ENCODE measurements around the gene MYLK4.

Gene MYLK4

DNA sequence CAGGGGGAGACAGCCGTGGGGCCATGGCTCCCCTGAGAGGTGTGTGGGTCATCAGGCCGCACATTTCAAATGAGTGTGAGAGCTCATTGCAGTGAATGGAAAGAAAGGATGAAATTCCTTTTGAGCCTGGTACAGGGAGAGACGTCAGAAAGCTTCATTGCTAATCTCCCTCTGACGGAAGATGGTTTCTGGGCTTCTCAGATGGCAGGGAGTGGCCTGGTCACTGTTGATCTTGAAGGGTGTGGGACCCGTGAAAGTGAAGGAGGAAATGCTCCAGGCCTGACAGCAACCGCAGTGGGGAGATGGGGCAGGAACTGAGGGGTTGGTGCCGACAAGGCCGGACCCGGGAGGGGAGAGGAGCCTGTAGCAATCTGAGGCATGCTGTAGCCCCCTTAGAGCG is 127.4 kb downstream of the MYLK4 start:
- no peaks in the 10 kb centered on the region for H3K36me3 Mint-ChIP-seq (ENCODE audit: low read depth)
- peak overlapping the region in 1 of 3 experiments; percentile 34 for H3K27ac Mint-ChIP-seq
- H3K27me3 Mint-ChIP-seq (ENCODE audit: low read depth): peaks cover 18% of the 10 kb centered on the region
- H3K4me1 Mint-ChIP-seq: peaks cover 29% of the 10 kb centered on the region
- TF ChIP-seq, protein P1, sequence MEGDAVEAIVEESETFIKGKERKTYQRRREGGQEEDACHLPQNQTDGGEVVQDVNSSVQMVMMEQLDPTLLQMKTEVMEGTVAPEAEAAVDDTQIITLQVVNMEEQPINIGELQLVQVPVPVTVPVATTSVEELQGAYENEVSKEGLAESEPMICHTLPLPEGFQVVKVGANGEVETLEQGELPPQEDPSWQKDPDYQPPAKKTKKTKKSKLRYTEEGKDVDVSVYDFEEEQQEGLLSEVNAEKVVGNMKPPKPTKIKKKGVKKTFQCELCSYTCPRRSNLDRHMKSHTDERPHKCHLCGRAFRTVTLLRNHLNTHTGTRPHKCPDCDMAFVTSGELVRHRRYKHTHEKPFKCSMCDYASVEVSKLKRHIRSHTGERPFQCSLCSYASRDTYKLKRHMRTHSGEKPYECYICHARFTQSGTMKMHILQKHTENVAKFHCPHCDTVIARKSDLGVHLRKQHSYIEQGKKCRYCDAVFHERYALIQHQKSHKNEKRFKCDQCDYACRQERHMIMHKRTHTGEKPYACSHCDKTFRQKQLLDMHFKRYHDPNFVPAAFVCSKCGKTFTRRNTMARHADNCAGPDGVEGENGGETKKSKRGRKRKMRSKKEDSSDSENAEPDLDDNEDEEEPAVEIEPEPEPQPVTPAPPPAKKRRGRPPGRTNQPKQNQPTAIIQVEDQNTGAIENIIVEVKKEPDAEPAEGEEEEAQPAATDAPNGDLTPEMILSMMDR (IDR thresholded peaks at IDR 0.05; ENCODE audit: unreplicated experiment in 3 of 3): no peak
- no peak overlapping the region for H3K4me3 Mint-ChIP-seq
- H3K9me3 Mint-ChIP-seq: no peaks in the 10 kb centered on the region

DNA sequence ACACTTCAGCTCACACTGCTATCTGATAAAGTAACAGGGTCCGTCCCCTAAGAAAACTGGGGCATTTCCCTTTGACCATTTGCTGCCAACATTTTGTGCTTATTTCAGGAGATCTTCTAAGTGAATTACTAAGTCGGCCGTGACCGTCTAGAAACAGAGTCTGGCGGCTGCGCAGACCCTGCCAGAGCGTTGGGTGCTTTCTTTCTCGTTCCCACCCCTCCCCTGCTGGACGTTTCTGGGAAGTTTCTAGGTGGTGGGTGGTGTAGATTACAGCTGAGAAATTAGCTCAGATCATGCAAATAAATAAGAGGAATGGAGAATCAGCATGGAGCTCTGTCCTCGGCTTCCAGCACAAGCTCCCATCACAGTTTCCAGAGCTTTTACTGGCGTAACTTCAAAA is 128.1 kb downstream of the MYLK4 start:
- Mint-ChIP-seq H3K36me3 (ENCODE audit: low read depth) (no peaks in the 10 kb centered on the region), H3K27ac (peak overlapping the region in 2 of 3 experiments; percentile 34 to 45), H3K4me3 (no peak overlapping the region), H3K4me1 (peaks cover 35% of the 10 kb centered on the region), H3K9me3 (no peaks in the 10 kb centered on the region), H3K27me3 (ENCODE audit: low read depth) (peaks cover 18% of the 10 kb centered on the region)
- TF ChIP-seq, protein P1 (IDR thresholded peaks at IDR 0.05; ENCODE audit: unreplicated experiment in 3 of 3): no peak

DNA sequence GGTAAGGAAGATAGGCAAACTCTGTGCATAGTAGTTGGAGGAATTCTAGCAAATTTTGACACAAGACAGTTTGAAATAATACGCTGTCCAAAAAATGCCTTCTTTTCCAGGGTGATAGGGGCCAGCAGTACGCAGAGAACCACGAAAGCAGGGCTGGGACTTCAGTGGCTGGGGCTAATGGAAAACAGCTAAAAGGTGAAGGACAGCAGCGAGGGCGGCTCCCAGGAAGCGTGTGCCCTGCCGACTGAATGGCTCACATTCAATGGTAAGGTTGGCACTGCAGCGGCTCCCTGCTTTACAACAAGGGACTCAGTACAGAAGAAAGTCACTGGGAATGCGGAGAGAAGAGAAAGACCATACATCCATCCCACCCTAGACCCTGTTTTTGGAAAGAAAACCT is 131.1 kb downstream of the MYLK4 start:
- H3K9me3 Mint-ChIP-seq: no peaks in the 10 kb centered on the region
- H3K27me3 Mint-ChIP-seq (ENCODE audit: low read depth): peaks cover 30% of the 10 kb centered on the region
- no peak overlapping the region for H3K27ac Mint-ChIP-seq
- TF ChIP-seq, protein P1 (IDR thresholded peaks at IDR 0.05; ENCODE audit: unreplicated experiment in 3 of 3): no peak
- peaks cover 37% of the 10 kb centered on the region for H3K4me1 Mint-ChIP-seq
- H3K36me3 Mint-ChIP-seq (ENCODE audit: low read depth): no peaks in the 10 kb centered on the region
- H3K4me3 Mint-ChIP-seq: no peak overlapping the region

DNA sequence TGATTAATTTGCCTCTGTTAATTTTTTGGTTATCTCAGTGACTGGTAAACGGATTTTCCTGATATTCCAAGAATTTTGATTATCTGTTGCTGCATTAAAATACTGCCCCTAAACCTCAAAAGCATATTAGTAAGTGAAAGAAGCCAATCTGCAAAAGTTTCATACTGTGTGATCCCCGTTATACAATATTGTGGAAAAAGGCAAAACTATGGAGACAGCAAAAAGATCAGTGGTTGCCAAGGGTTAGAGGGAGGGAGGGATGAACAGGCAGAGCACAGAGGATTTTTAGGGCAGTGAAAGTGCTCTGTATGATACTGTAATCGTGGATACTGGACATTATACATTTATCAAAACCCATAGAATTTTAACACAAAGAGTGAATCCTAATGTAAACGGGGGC is 133.0 kb downstream of the MYLK4 start:
- Mint-ChIP-seq H3K36me3 (ENCODE audit: low read depth) (no peaks in the 10 kb centered on the region), H3K4me1 (peaks cover 24% of the 10 kb centered on the region), H3K9me3 (peaks cover 2% of the 10 kb centered on the region), H3K4me3 (no peak overlapping the region), H3K27me3 (ENCODE audit: low read depth) (peaks cover 30% of the 10 kb centered on the region), H3K27ac (peak overlapping the region in 1 of 3 experiments; percentile 3)
- TF ChIP-seq, protein P1 (IDR thresholded peaks at IDR 0.05; ENCODE audit: unreplicated experiment in 3 of 3): no peak

DNA sequence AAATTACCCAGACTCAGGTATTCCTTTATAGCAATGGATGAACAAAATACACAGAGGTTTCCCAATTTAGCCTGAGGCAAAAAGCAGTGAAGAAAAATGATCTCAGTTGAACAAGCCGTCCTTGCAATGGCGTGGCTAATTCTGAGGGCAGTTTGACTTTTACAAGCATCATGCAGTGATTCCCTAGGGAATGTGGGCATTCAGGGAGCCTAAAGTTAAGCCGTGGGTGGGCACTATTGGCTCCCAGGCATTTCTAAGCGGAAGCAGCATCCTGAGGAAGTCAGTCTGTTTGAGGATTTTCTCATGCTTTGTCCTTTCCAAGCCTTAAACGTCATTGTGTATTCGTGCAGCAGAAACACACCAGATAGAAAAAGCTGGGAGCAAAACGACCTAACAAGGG is 133.9 kb downstream of the MYLK4 start:
- Mint-ChIP-seq H3K27ac (peak overlapping the region in 2 of 3 experiments; percentile 3 to 36), H3K27me3 (ENCODE audit: low read depth) (peaks cover 21% of the 10 kb centered on the region), H3K36me3 (ENCODE audit: low read depth) (no peaks in the 10 kb centered on the region), H3K4me3 (no peak overlapping the region), H3K4me1 (peaks cover 19% of the 10 kb centered on the region), H3K9me3 (peaks cover 2% of the 10 kb centered on the region)
- TF ChIP-seq, protein P1 (IDR thresholded peaks at IDR 0.05; ENCODE audit: unreplicated experiment in 3 of 3): no peak

DNA sequence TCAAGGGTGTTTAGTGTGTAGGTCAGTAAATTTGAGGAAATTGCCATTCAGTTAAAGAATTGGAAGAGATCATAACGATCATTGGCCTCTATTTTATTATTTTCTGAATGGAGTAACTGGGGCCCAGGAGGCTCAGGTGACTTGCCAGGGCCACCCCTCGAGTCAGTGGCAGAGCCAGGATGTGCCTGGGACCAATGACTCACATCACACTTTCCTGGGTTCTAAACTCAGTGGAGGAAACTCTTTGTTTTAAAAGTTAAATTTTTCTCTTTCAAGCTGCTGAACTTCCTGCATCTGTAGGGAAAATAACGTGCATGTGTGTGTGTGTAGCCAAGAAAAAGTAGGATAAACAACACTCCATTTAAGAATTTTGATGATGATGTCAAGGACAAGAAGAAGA is 135.5 kb downstream of the MYLK4 start:
- TF ChIP-seq, protein P1 (IDR thresholded peaks at IDR 0.05; ENCODE audit: unreplicated experiment in 3 of 3): no peak
- peaks cover 4% of the 10 kb centered on the region for H3K9me3 Mint-ChIP-seq
- no peak overlapping the region for H3K27ac Mint-ChIP-seq
- H3K4me3 Mint-ChIP-seq: no peak overlapping the region
- no peaks in the 10 kb centered on the region for H3K36me3 Mint-ChIP-seq (ENCODE audit: low read depth)
- H3K4me1 Mint-ChIP-seq: peaks cover 16% of the 10 kb centered on the region
- H3K27me3 Mint-ChIP-seq (ENCODE audit: low read depth): peaks cover 18% of the 10 kb centered on the region
